Sigmoid colon (tissue), 7 donors: ENCODE results near the gene TCF12. TPM values are rescaled to one million over a fixed set of nuclear protein-coding genes. Genes with fewer than 3 reads are reported as not detected.

Source experiments
- DNase-seq: peaks from one replicate; pipeline ENCODE4 v3.0.0-alpha.2; 2019
- H3K27ac ChIP-seq, 4 donors: fragments of 200-600 bp; sonication (generic); one replicate each; pipeline ENCODE4 v1.5.1; 2016 to 2019; ENCODE audit warnings: mild to moderate bottlenecking in 1 of 4
- H3K27me3 ChIP-seq, 3 donors: fragments of 200-600 bp; sonication (generic); one replicate each; pipeline ENCODE4 v1.5.1; 2019; ENCODE audit warnings: mild to moderate bottlenecking in 1 of 3
- H3K36me3 ChIP-seq, 4 donors: fragments of 200-600 bp; sonication (generic); one replicate each; pipeline ENCODE4 v1.5.1; 2016 to 2019
- H3K4me1 ChIP-seq, 4 donors: fragments of 200-600 bp; sonication (generic); one replicate each; pipeline ENCODE4 v1.5.1; 2017 to 2019
- H3K4me3 ChIP-seq, 4 donors: fragments of 200-600 bp; sonication (generic); one replicate each; pipeline ENCODE4 v1.5.1; 2017 to 2019; ENCODE audit warnings: mild to moderate bottlenecking in 2 of 4, moderate library complexity in 1 of 4
- H3K9me3 ChIP-seq, 4 donors: fragments of 200-600 bp in 3 of 4; sonication (generic) in 3 of 4; one replicate each; pipeline versions ENCODE4 v1.5.1 to v1.6.1; 2013 to 2019
- CTCF ChIP-seq, 4 experiments: fragments of 450-650 bp in 3 of 4; fragments of 200-600 bp in 1 of 4; IDR thresholded peaks; one replicate each; pipeline ENCODE4 v1.5.1; 2016 to 2019; ENCODE audit warnings: antibody characterized with exemption in 4 of 4, mild to moderate bottlenecking in 3 of 4, moderate library complexity in 2 of 4
- EP300 ChIP-seq, 4 donors: sonication (generic); formaldehyde crosslinking; IDR thresholded peaks; one replicate each; pipeline ENCODE4 v1.6.1; 2017; ENCODE audit warnings: antibody characterized with exemption in 4 of 4
- POLR2A ChIP-seq, 2 donors: fragments of 450-650 bp; IDR thresholded peaks; one replicate each; pipeline ENCODE4 v1.6.1; 2016; ENCODE audit warnings: antibody characterized with exemption in 2 of 2, mild to moderate bottlenecking in 2 of 2, moderate library complexity in 2 of 2
- POLR2AphosphoS5 ChIP-seq, 4 donors: sonication (generic); formaldehyde crosslinking; IDR thresholded peaks; one replicate each; pipeline ENCODE4 v1.6.1; 2017; ENCODE audit warnings: antibody characterized with exemption in 4 of 4
- WGBS, 2 donors: extraction: QIAGEN DNeasy Blood & Tissue Kit; methylation state at CpG; one replicate each; pipeline ENCODE4 v1.1.7; 2013; 5-methylcytosine and 5-hydroxymethylcytosine counted together
- intact Hi-C: fragments of 100-400 bp; cut with DNase I; formaldehyde crosslinking; loops from one replicate; pipeline ENCODE4 v1.15.1; 2023
- polyA plus RNA-seq, 3 donors: library from polyadenylated mRNA; stranded (reverse); fragments of 200-250 nt; gene quantifications; one replicate each; pipeline ENCODE4 v1.2.3, GENCODE V29; 2013
- total RNA-seq, 4 donors: library from RNA; depleted of rRNA; stranded (reverse); fragments of >200 nt; gene quantifications; one replicate each; pipeline ENCODE4 v1.1.0, GENCODE V29; 2016
- donor health status: healthy with polysubstance abuse.
- donor health status: Bipolar disorder and iron deficiency.
- donor health status: healthy.

TCF12 gene
- total and polyA plus RNA-seq, 7 donors, result 13.2 to 147 (median 77.8) TPM

GRCh38 chr15:57070674-57071073, 152.2 kb downstream of the TCF12 start:
- intact Hi-C loops, result no loop called here

GRCh38 chr15:57079446-57079845, 161.0 kb downstream of the TCF12 start:
- no peak overlapping the region for H3K27ac ChIP-seq
- 61 to 79% methylated on average over 5 of the region's 5 CpGs for WGBS, 2 donors
- H3K27me3 ChIP-seq, result no peaks in the 10 kb centered on the region
- no peaks in the 10 kb centered on the region for H3K9me3 ChIP-seq
- intact Hi-C loops, result no loop called here
- no peak for DNase-seq
- H3K4me3 ChIP-seq, result no peak overlapping the region
- peaks cover 0 to 26% (median 21%) of the 10 kb centered on the region in 4 donors for H3K4me1 ChIP-seq
- no peaks in the 10 kb centered on the region for H3K36me3 ChIP-seq
- TF ChIP-seq POLR2A (IDR thresholded peaks at IDR 0.05) (no peak), CTCF (IDR thresholded peaks at IDR 0.05) (no peak), EP300 (IDR thresholded peaks at IDR 0.05) (no peak), POLR2AphosphoS5 (IDR thresholded peaks at IDR 0.05) (no peak)

More at GRCh38 chr15:57070674-57071073, 152.2 kb downstream of the TCF12 start:
- no peak for DNase-seq
- WGBS, 2 donors, result 94 to 95% methylated on average over 1 of the region's 1 CpG
- no peaks in the 10 kb centered on the region for H3K9me3 ChIP-seq
- no peak overlapping the region for H3K4me3 ChIP-seq
- H3K36me3 ChIP-seq, result no peaks in the 10 kb centered on the region
- TF ChIP-seq POLR2A (IDR thresholded peaks at IDR 0.05) (no peak), CTCF (IDR thresholded peaks at IDR 0.05) (no peak), EP300 (IDR thresholded peaks at IDR 0.05) (no peak), POLR2AphosphoS5 (IDR thresholded peaks at IDR 0.05) (no peak)
- H3K27me3 ChIP-seq, result no peaks in the 10 kb centered on the region
- H3K27ac ChIP-seq, result no peak overlapping the region
- peaks cover 0 to 24% (median 7%) of the 10 kb centered on the region in 4 donors for H3K4me1 ChIP-seq

GRCh38 chr15:57079931-57080620, 161.6 kb downstream of the TCF12 start:
- Histone ChIP-seq H3K27me3 (no peaks in the 10 kb centered on the region), H3K4me1 (peaks cover 0 to 29% (median 23%) of the 10 kb centered on the region in 4 donors), H3K4me3 (no peak overlapping the region), H3K9me3 (no peaks in the 10 kb centered on the region), H3K27ac (no peak overlapping the region), H3K36me3 (no peaks in the 10 kb centered on the region)
- DNase-seq, result no peak
- TF ChIP-seq POLR2AphosphoS5 (IDR thresholded peaks at IDR 0.05) (no peak), POLR2A (IDR thresholded peaks at IDR 0.05) (no peak), CTCF (IDR thresholded peaks at IDR 0.05) (no peak), EP300 (IDR thresholded peaks at IDR 0.05) (no peak)
- WGBS, 2 donors, result 43 to 68% methylated on average over 4 of the region's 4 CpGs
- intact Hi-C loops, result no loop called here

GRCh38 chr15:57082054-57082728, 163.7 kb downstream of the TCF12 start:
- WGBS, 2 donors, result 18 to 63% methylated on average over 3 of the region's 3 CpGs
- no peak for TF ChIP-seq POLR2A (IDR thresholded peaks at IDR 0.05)
- no peak for TF ChIP-seq EP300 (IDR thresholded peaks at IDR 0.05)
- no peak for TF ChIP-seq CTCF (IDR thresholded peaks at IDR 0.05)
- no peak for TF ChIP-seq POLR2AphosphoS5 (IDR thresholded peaks at IDR 0.05)
- Histone ChIP-seq H3K36me3 (no peaks in the 10 kb centered on the region), H3K27me3 (no peaks in the 10 kb centered on the region), H3K9me3 (no peaks in the 10 kb centered on the region), H3K27ac (no peak overlapping the region), H3K4me3 (no peak overlapping the region), H3K4me1 (peaks cover 0 to 29% (median 21%) of the 10 kb centered on the region in 4 donors)
- intact Hi-C loops, result no loop called here
- no peak for DNase-seq
